OCI-LY1 (cell line): ENCODE data around the gene TWSG1.

Experiments used
- H2AFZ ChIP-seq: fragments of 200-600 bp; sonication (generic), shearing (Covaris generic); 2 replicates; pipeline ENCODE4 v1.6.0; 2014; ENCODE audit warnings: antibody characterized with exemption, mild to moderate bottlenecking, low read length
- H3F3A ChIP-seq: fragments of 200-600 bp; sonication (generic), shearing (Covaris generic); 2 replicates; pipeline ENCODE4 v1.6.0; 2014; ENCODE audit warnings: mild to moderate bottlenecking, antibody characterized with exemption, low read length, moderate library complexity; ENCODE audit not compliant: insufficient read depth
- H3K27ac ChIP-seq: fragments of 200-600 bp; sonication (generic); 2 replicates; pipeline ENCODE4 v1.5.1; 2014; ENCODE audit warnings: low read length, mixed run types, mild to moderate bottlenecking, low read depth; ENCODE audit not compliant: poor library complexity, severe bottlenecking
- H3K27me3 ChIP-seq: fragments of 200-600 bp; sonication (generic); 2 replicates; pipeline ENCODE4 v1.6.0; 2014; ENCODE audit warnings: antibody characterized with exemption, mild to moderate bottlenecking, low read length, moderate library complexity; ENCODE audit not compliant: insufficient read depth
- H3K36me3 ChIP-seq: fragments of 200-600 bp; sonication (generic); 2 replicates; pipeline ENCODE4 v1.6.1; 2014; ENCODE audit warnings: mild to moderate bottlenecking, antibody characterized with exemption, low read length, moderate library complexity, mixed read lengths; ENCODE audit not compliant: insufficient read depth
- H3K4me1 ChIP-seq: fragments of 200-600 bp; sonication (generic); 2 replicates; pipeline ENCODE4 v1.5.1; 2014; ENCODE audit warnings: mild to moderate bottlenecking, low read length, moderate library complexity; ENCODE audit not compliant: insufficient read depth, severe bottlenecking
- H3K4me2 ChIP-seq: fragments of 200-600 bp; sonication (generic), shearing (Covaris generic); 2 replicates; pipeline ENCODE4 v1.6.1; 2014; ENCODE audit warnings: low read length
- H3K4me3 ChIP-seq: fragments of 200-600 bp; sonication (generic); 2 replicates; pipeline ENCODE4 v1.5.1; 2014; ENCODE audit warnings: low read length, low read depth, mild to moderate bottlenecking, mixed read lengths; ENCODE audit not compliant: poor library complexity, severe bottlenecking
- H3K79me2 ChIP-seq: fragments of 200-600 bp; shearing (Covaris generic); 2 replicates; pipeline ENCODE4 v1.6.1; 2016; ENCODE audit warnings: mixed run types, low read length, mixed read lengths; ENCODE audit not compliant: insufficient read depth
- H3K9ac ChIP-seq: fragments of 200-600 bp; sonication (generic), shearing (Covaris generic); 2 replicates; pipeline ENCODE4 v1.6.1; 2014; ENCODE audit warnings: mild to moderate bottlenecking, low read length, mixed read lengths
- H3K9me2 ChIP-seq: fragments of 200-600 bp; sonication (generic), shearing (Covaris generic); 2 replicates; pipeline ENCODE4 v1.6.1; 2014; ENCODE audit warnings: low read depth, mild to moderate bottlenecking, low read length, mixed read lengths
- H3K9me3 ChIP-seq: fragments of 200-600 bp; shearing (Covaris generic); 2 replicates; pipeline ENCODE4 v1.6.1; 2014; ENCODE audit warnings: low read length, mixed read lengths
- H4K20me1 ChIP-seq: fragments of 200-600 bp; sonication (generic), shearing (Covaris generic); 2 replicates; pipeline ENCODE4 v1.6.0; 2016; ENCODE audit warnings: mild to moderate bottlenecking, low read length; ENCODE audit not compliant: insufficient read depth
- EZH2 ChIP-seq: fragments of 200-600 bp; sonication (generic), shearing (Covaris generic); IDR thresholded peaks from 2 replicates; pipeline ENCODE4 v1.8.0; 2017; ENCODE audit warnings: borderline replicate concordance, mixed run types, mild to moderate bottlenecking, antibody characterized with exemption, low read length, moderate library complexity, mixed read lengths
- TF ChIP-seq, protein P1 (sequence below): fragments of 200-600 bp; sonication (generic), shearing (Covaris generic); IDR thresholded peaks from 2 replicates; pipeline ENCODE4 v1.5.1; 2017; ENCODE audit warnings: mild to moderate bottlenecking, antibody characterized with exemption, low read length, moderate library complexity, mixed read lengths

Gene TWSG1

DNA sequence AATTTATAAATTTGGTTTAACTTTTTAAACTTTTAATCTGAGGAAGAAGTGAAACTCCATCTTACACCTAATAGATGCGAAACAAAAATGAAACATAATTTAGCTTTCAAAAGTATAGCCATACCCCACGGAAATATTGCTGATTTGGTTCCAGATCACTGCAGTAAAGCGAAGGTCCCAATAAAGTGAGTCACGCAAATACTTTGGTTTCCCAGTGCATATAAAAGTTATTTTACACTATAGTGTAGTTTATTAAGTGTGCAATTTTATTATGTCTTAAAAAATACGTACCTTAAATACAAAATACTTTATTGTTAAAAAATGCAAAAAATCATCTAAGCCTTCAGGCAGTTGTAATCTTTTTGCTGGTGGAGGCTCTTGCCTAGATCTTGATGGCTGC lies 55.1 kb downstream of the TWSG1 start:
- Histone ChIP-seq H3K9me2 (no peaks in the 10 kb centered on the region), H3K27ac (no peak overlapping the region), H2AFZ (no peak overlapping the region), H3K79me2 (no peaks in the 10 kb centered on the region), H3K9ac (no peak overlapping the region), H3K27me3 (no peaks in the 10 kb centered on the region), H3K9me3 (no peaks in the 10 kb centered on the region), H3K36me3 (no peaks in the 10 kb centered on the region), H4K20me1 (no peaks in the 10 kb centered on the region), H3K4me3 (no peak overlapping the region), H3K4me1 (no peaks in the 10 kb centered on the region), H3F3A (no peaks in the 10 kb centered on the region), H3K4me2 (no peak overlapping the region)
- no peak for TF ChIP-seq EZH2
- TF ChIP-seq, protein P1, sequence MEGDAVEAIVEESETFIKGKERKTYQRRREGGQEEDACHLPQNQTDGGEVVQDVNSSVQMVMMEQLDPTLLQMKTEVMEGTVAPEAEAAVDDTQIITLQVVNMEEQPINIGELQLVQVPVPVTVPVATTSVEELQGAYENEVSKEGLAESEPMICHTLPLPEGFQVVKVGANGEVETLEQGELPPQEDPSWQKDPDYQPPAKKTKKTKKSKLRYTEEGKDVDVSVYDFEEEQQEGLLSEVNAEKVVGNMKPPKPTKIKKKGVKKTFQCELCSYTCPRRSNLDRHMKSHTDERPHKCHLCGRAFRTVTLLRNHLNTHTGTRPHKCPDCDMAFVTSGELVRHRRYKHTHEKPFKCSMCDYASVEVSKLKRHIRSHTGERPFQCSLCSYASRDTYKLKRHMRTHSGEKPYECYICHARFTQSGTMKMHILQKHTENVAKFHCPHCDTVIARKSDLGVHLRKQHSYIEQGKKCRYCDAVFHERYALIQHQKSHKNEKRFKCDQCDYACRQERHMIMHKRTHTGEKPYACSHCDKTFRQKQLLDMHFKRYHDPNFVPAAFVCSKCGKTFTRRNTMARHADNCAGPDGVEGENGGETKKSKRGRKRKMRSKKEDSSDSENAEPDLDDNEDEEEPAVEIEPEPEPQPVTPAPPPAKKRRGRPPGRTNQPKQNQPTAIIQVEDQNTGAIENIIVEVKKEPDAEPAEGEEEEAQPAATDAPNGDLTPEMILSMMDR: no peak

DNA sequence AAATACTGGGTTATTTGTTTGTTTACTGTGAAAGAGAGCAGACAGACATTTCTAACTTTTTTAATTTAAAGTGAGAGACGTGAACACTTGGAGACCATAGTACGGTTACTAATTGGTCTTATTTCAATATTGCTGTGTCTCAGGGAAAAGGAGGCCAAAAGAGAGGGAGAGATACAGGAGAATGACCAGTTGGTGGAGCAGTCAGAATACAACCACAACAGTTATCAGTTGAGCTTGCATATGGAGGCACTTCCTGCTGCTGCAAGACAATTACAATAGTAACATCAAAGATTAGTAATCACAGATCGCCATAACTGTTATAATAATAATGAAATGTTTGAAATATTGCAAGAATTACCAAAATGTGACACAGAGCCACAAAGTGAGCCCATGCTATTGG lies 58.2 kb downstream of the TWSG1 start:
- Histone ChIP-seq H3K36me3 (no peaks in the 10 kb centered on the region), H3K9me2 (no peaks in the 10 kb centered on the region), H2AFZ (no peak overlapping the region), H3K9ac (no peak overlapping the region), H3K4me2 (no peak overlapping the region), H3K9me3 (no peaks in the 10 kb centered on the region), H3K4me1 (no peaks in the 10 kb centered on the region), H4K20me1 (no peaks in the 10 kb centered on the region), H3K79me2 (no peaks in the 10 kb centered on the region), H3K27me3 (no peaks in the 10 kb centered on the region), H3F3A (no peaks in the 10 kb centered on the region), H3K27ac (no peak overlapping the region), H3K4me3 (no peak overlapping the region)
- no peak for TF ChIP-seq EZH2
- TF ChIP-seq, protein P1: peak; percentile 18

DNA sequence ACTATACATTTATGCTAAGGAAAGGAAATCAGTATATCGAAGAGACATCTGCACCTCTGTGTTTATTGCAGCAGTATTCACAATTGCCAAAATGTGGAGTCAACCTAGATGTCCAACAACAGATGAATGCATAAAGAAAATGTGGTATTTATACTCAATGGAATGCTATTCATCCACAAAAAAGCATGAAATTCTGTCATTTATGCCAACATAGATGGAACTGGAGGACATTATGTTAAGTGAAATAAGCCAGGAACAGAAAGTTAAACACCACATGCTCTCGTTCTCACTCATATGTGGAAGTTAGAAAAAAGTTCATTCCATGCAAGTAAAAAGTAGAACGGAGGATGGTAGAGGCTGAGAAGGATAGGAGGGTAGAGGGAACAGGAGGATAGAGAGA lies 59.5 kb downstream of the TWSG1 start:
- Histone ChIP-seq H3K4me1 (no peaks in the 10 kb centered on the region), H3K27ac (no peak overlapping the region), H3F3A (no peaks in the 10 kb centered on the region), H3K9ac (no peak overlapping the region), H3K36me3 (no peaks in the 10 kb centered on the region), H3K79me2 (no peaks in the 10 kb centered on the region), H4K20me1 (no peaks in the 10 kb centered on the region), H3K4me3 (no peak overlapping the region), H2AFZ (no peak overlapping the region), H3K9me2 (no peaks in the 10 kb centered on the region), H3K9me3 (no peaks in the 10 kb centered on the region), H3K4me2 (no peak overlapping the region), H3K27me3 (no peaks in the 10 kb centered on the region)
- TF ChIP-seq, protein P1: no peak
- TF ChIP-seq EZH2: no peak
